GM12878 (cell line): ENCODE results near the gene SENP3.
A peak's percentile ranks its signal among the peaks of the same experiment; 100 is the strongest.

Experiments
- BACH1 ChIP-seq: fragments of 450-650 bp; IDR thresholded peaks from 2 replicates; pipeline ENCODE4 v1.6.1; 2017; ENCODE audit warnings: mild to moderate bottlenecking, borderline replicate concordance
- CBFB ChIP-seq: IDR thresholded peaks from 2 replicates; pipeline ENCODE4 v1.6.1; 2016; ENCODE audit warnings: antibody characterized with exemption, low read depth
- IKZF1 ChIP-seq: fragments of 450-650 bp; conservative IDR thresholded peaks from 2 replicates; pipeline ENCODE4 v1.6.1; 2017; ENCODE audit warnings: antibody characterized with exemption, mild to moderate bottlenecking
- JUNB ChIP-seq: IDR thresholded peaks from 2 replicates; pipeline ENCODE4 v1.6.1; 2016; ENCODE audit warnings: antibody characterized with exemption, mild to moderate bottlenecking
- MEF2A ChIP-seq: IDR thresholded peaks from 2 replicates; pipeline ENCODE4 v1.6.1; 2011; ENCODE audit warnings: low read depth, mild to moderate bottlenecking, low read length, moderate library complexity; ENCODE audit not compliant: insufficient read depth
- MYC ChIP-seq: IDR thresholded peaks from 2 replicates; pipeline ENCODE4 v1.6.1; 2011; ENCODE audit warnings: mild to moderate bottlenecking, low read length, moderate library complexity, inconsistent platforms; ENCODE audit not compliant: insufficient read depth, insufficient replicate concordance, insufficient read length, severe bottlenecking
- POLR2A ChIP-seq: IDR thresholded peaks from 2 replicates; pipeline ENCODE4 v1.6.1; 2011; ENCODE audit warnings: low read depth, mild to moderate bottlenecking, low read length
- SRF ChIP-seq, 2 experiments: IDR thresholded peaks; 2 replicates each; pipeline ENCODE4 v1.6.1; 2011; ENCODE audit warnings: low read depth in 2 of 2, low read length in 2 of 2, mild to moderate bottlenecking in 1 of 2, moderate library complexity in 1 of 2
- ZBTB11 ChIP-seq: fragments of 450-650 bp; formaldehyde crosslinking; IDR thresholded peaks from 2 replicates; pipeline ENCODE4 v1.5.0; 2022; ENCODE audit warnings: mild to moderate bottlenecking, missing genetic modification characterization
- ZNF274 ChIP-seq: IDR thresholded peaks from one replicate; pipeline ENCODE4 v1.8.0; 2011; ENCODE audit not compliant: insufficient read length, insufficient read depth
- TF ChIP-seq, protein P1 (sequence below): IDR thresholded peaks from 2 replicates; pipeline ENCODE4 v1.6.1; 2011; ENCODE audit warnings: mild to moderate bottlenecking, low read depth, low read length, moderate library complexity; ENCODE audit not compliant: insufficient replicate concordance
- TF ChIP-seq, protein P2 (sequence below), 3 experiments: IDR thresholded peaks in 2 of 3; conservative IDR thresholded peaks in 1 of 3; 2 replicates each; pipeline ENCODE4 v1.5.1; 2011; ENCODE audit warnings: low read depth in 3 of 3, low read length in 3 of 3, mild to moderate bottlenecking in 3 of 3, control low read depth in 2 of 3, moderate library complexity in 2 of 3, inconsistent platforms in 1 of 3, mixed read lengths in 1 of 3; ENCODE audit not compliant: control insufficient read depth in 2 of 3, insufficient read depth in 1 of 3; ENCODE audit errors: extremely low read depth in 1 of 3

- TF ChIP-seq BACH1 (no peak), JUNB (no peak), ZBTB11 (CRISPR knock-in tag) (no peak), SRF (IDR thresholded peaks at IDR 0.05; ENCODE audit: low read depth in 2 of 2, low read length in 2 of 2) (no peak), CBFB (no peak), MYC (no peak), POLR2A (no peak), IKZF1 (peak; percentile 87), MEF2A (no peak), ZNF274 (no peak)
- TF ChIP-seq, protein P1, sequence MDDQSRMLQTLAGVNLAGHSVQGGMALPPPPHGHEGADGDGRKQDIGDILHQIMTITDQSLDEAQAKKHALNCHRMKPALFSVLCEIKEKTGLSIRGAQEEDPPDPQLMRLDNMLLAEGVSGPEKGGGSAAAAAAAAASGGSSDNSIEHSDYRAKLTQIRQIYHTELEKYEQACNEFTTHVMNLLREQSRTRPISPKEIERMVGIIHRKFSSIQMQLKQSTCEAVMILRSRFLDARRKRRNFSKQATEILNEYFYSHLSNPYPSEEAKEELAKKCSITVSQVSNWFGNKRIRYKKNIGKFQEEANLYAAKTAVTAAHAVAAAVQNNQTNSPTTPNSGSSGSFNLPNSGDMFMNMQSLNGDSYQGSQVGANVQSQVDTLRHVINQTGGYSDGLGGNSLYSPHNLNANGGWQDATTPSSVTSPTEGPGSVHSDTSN: no peak
- TF ChIP-seq, protein P2, sequence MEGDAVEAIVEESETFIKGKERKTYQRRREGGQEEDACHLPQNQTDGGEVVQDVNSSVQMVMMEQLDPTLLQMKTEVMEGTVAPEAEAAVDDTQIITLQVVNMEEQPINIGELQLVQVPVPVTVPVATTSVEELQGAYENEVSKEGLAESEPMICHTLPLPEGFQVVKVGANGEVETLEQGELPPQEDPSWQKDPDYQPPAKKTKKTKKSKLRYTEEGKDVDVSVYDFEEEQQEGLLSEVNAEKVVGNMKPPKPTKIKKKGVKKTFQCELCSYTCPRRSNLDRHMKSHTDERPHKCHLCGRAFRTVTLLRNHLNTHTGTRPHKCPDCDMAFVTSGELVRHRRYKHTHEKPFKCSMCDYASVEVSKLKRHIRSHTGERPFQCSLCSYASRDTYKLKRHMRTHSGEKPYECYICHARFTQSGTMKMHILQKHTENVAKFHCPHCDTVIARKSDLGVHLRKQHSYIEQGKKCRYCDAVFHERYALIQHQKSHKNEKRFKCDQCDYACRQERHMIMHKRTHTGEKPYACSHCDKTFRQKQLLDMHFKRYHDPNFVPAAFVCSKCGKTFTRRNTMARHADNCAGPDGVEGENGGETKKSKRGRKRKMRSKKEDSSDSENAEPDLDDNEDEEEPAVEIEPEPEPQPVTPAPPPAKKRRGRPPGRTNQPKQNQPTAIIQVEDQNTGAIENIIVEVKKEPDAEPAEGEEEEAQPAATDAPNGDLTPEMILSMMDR (IDR thresholded peaks at IDR 0.05 in 2 of 3, conservative IDR thresholded peaks at IDR 0.05 in 1 of 3; ENCODE audit: control insufficient read depth in 2 of 3, extremely low read depth in 1 of 3, insufficient read depth in 1 of 3, low read depth in 3 of 3, low read length in 3 of 3): no peak
Measured at GRCh38 chr17:7552621-7553051, 9.1 kb upstream of the SENP3 start.
